Measurements from ENCODE around the gene TCP1. TPM values are rescaled to one million over a fixed set of nuclear protein-coding genes. Genes with fewer than 3 reads are reported as not detected.
"Not testable (repeated sequence)": the region's sequence is repeated elsewhere in the genome, so short reads cannot be mapped to it uniquely, and the experiment has no call there.

The TCP1 gene
- total RNA-seq, 1 donor from 2014 or later: 254 TPM

- Mint-ChIP-seq H3K9me3 (ENCODE audit: unreplicated experiment) (peaks cover 5% of the 10 kb centered on the region), H3K27me3 (ENCODE audit: unreplicated experiment) (peaks cover 8% of the 10 kb centered on the region), H3K36me3 (ENCODE audit: unreplicated experiment) (peaks cover 8% of the 10 kb centered on the region), H3K4me3 (ENCODE audit: unreplicated experiment) (no peak overlapping the region), H3K4me1 (ENCODE audit: low read depth, unreplicated experiment) (no peaks in the 10 kb centered on the region), H3K27ac (ENCODE audit: unreplicated experiment) (no peak overlapping the region)
- DNase-seq: no peak
- TF ChIP-seq CTCF (IDR thresholded peaks at IDR 0.05; ENCODE audit: partially characterized antibody, unreplicated experiment): no peak
These were observed 28.7 kb upstream of the TCP1 start for GRCh38 chr6:159817951-159818739.

GRCh38 chr6:159816775-159817174 lies 27.4 kb upstream of the TCP1 start:
- not testable (repeated sequence) for H3K4me3 Mint-ChIP-seq (ENCODE audit: unreplicated experiment); H3K27ac Mint-ChIP-seq (ENCODE audit: unreplicated experiment); H3K9me3 Mint-ChIP-seq (ENCODE audit: unreplicated experiment)

GRCh38 chr6:159815410-159815809 lies 26.0 kb upstream of the TCP1 start:
- Mint-ChIP-seq H3K27me3 (ENCODE audit: unreplicated experiment) (peaks cover 5% of the 10 kb centered on the region), H3K27ac (ENCODE audit: unreplicated experiment) (no peak overlapping the region), H3K9me3 (ENCODE audit: unreplicated experiment) (peaks cover 5% of the 10 kb centered on the region), H3K4me3 (ENCODE audit: unreplicated experiment) (no peak overlapping the region), H3K4me1 (ENCODE audit: low read depth, unreplicated experiment) (no peaks in the 10 kb centered on the region), H3K36me3 (ENCODE audit: unreplicated experiment) (peaks cover 8% of the 10 kb centered on the region)
- no peak for DNase-seq
- no peak for TF ChIP-seq CTCF (IDR thresholded peaks at IDR 0.05; ENCODE audit: partially characterized antibody, unreplicated experiment)

More at GRCh38 chr6:159816775-159817174, 27.4 kb upstream of the TCP1 start:
- DNase-seq; H3K36me3 Mint-ChIP-seq (ENCODE audit: unreplicated experiment); H3K27me3 Mint-ChIP-seq (ENCODE audit: unreplicated experiment); H3K4me1 Mint-ChIP-seq (ENCODE audit: low read depth, unreplicated experiment): not testable (repeated sequence)

- Mint-ChIP-seq H3K36me3 (ENCODE audit: unreplicated experiment) (no peaks in the 10 kb centered on the region), H3K4me1 (ENCODE audit: low read depth, unreplicated experiment) (no peaks in the 10 kb centered on the region), H3K9me3 (ENCODE audit: unreplicated experiment) (no peaks in the 10 kb centered on the region), H3K27ac (ENCODE audit: unreplicated experiment) (no peak overlapping the region), H3K4me3 (ENCODE audit: unreplicated experiment) (no peak overlapping the region), H3K27me3 (ENCODE audit: unreplicated experiment) (peaks cover 3% of the 10 kb centered on the region)
- no peak for TF ChIP-seq CTCF (IDR thresholded peaks at IDR 0.05; ENCODE audit: partially characterized antibody, unreplicated experiment)
- no peak for DNase-seq
These were observed 24.4 kb upstream of the TCP1 start for GRCh38 chr6:159813781-159814180.

- H3K4me1 Mint-ChIP-seq (ENCODE audit: low read depth, unreplicated experiment): no peaks in the 10 kb centered on the region
- H3K4me3 Mint-ChIP-seq (ENCODE audit: unreplicated experiment): no peak overlapping the region
- DNase-seq: no peak
- peaks cover 2% of the 10 kb centered on the region for H3K27me3 Mint-ChIP-seq (ENCODE audit: unreplicated experiment)
- H3K9me3 Mint-ChIP-seq (ENCODE audit: unreplicated experiment): no peaks in the 10 kb centered on the region
- H3K27ac Mint-ChIP-seq (ENCODE audit: unreplicated experiment): no peak overlapping the region
- TF ChIP-seq CTCF (IDR thresholded peaks at IDR 0.05; ENCODE audit: partially characterized antibody, unreplicated experiment): no peak
- no peaks in the 10 kb centered on the region for H3K36me3 Mint-ChIP-seq (ENCODE audit: unreplicated experiment)
These were observed 19.7 kb upstream of the TCP1 start for GRCh38 chr6:159809149-159809548.
